ENCODE data around the gene HOMER2. TPM values are rescaled to one million over a fixed set of nuclear protein-coding genes. Genes with fewer than 3 reads are reported as not detected.

HOMER2 gene
- total and polyA plus RNA-seq, 9 of the 15 experiments (the other 6 are each of a cell fraction or from before 2014, with no cell fraction given) = 0.13 to 0.47 (median 0.29) TPM; not detected in 1

DNA sequence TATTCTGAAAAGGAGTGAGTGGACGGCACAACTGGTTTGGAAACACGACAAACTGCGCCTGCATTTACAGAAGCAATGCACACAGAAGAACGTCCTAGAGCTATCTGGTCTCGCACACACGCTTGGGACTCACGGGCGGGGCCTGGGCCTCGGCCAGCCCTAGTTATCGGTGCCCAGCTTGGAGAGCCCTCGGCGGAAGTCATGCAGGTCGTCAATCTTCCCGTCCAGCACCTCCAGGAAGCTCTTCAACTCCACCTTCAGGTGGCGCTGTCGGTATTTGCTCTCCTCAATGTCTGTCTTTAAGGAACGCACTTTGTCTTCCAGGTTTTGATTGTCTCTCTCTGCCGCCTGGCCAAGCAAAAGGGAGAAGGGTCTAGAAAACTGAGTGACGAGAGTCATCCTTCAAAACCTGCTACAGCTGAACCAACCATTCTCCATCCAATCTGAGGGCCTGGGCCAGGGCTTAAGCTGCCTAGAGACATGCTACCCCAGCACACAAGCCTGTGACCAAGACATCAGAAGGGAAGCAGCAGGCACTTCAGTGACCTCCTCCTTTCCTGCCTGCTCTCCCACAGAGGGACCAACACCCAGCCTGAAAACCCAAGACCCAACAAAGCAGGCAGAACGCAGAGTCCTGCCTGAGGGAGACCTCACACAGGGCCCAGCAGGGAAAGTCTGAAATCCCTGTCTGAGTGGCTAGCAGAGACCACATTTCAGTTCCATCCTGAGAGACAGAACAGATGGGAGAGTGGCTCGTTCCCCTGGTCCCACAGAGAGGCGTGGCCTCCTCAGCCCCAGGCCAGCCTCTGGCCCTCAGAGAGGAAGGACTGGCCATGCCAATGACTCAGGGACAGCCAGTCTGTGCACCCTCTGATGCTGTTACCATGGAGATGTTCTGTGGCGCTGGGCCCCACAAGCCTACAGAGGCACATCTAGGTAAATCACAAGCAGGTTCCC, 102.7 kb downstream of the HOMER2 start (continued):
- TF ChIP-seq, protein P1, sequence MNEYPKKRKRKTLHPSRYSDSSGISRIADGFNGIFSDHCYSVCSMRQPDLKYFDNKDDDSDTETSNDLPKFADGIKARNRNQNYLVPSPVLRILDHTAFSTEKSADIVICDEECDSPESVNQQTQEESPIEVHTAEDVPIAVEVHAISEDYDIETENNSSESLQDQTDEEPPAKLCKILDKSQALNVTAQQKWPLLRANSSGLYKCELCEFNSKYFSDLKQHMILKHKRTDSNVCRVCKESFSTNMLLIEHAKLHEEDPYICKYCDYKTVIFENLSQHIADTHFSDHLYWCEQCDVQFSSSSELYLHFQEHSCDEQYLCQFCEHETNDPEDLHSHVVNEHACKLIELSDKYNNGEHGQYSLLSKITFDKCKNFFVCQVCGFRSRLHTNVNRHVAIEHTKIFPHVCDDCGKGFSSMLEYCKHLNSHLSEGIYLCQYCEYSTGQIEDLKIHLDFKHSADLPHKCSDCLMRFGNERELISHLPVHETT (CRISPR knock-in tag; conservative IDR thresholded peaks at IDR 0.05 in 1 of 2, IDR thresholded peaks at IDR 0.05 in 1 of 2) = 0 out of 4 replicates have a peak, but pooled peaks of 1 of the 2 experiments have one; percentile 47
- TF ChIP-seq SP1 (CRISPR knock-in tag; IDR thresholded peaks at IDR 0.05) = peak; percentile 78; the same call in 1 of the 2 replicates
- TF ChIP-seq HMG20B (CRISPR knock-in tag; IDR thresholded peaks at IDR 0.05) = no peak
- no peak for TF ChIP-seq ZNF197 (CRISPR knock-in tag; IDR thresholded peaks at IDR 0.05; ENCODE audit: low read depth)
- TF ChIP-seq ZBTB7A (IDR thresholded peaks at IDR 0.05; ENCODE audit: borderline replicate concordance, control insufficient read depth, low read depth, low read length) = no peak; the same call in 1 of the 2 replicates
- peak; percentile 39 for TF ChIP-seq HNRNPLL (IDR thresholded peaks at IDR 0.05; ENCODE audit: low read depth, low read length, poor library complexity, severe bottlenecking)
- no peak for TF ChIP-seq PCBP1 (IDR thresholded peaks at IDR 0.05; ENCODE audit: low read depth, low read length, poor library complexity, severe bottlenecking)
- TF ChIP-seq ZNF589 (CRISPR knock-in tag; IDR thresholded peaks at IDR 0.05; ENCODE audit: low read depth) = no peak
- no peak for TF ChIP-seq MAFK (IDR thresholded peaks at IDR 0.05; ENCODE audit: low read length)
- TF ChIP-seq EHMT2 (IDR thresholded peaks at IDR 0.05) = peak; percentile 59; the same call in 1 of the 2 replicates
- peak; percentile 27 to 86; a peak in 1 of 4 replicates for TF ChIP-seq ARNT (IDR thresholded peaks at IDR 0.05)
- TF ChIP-seq, protein P2, sequence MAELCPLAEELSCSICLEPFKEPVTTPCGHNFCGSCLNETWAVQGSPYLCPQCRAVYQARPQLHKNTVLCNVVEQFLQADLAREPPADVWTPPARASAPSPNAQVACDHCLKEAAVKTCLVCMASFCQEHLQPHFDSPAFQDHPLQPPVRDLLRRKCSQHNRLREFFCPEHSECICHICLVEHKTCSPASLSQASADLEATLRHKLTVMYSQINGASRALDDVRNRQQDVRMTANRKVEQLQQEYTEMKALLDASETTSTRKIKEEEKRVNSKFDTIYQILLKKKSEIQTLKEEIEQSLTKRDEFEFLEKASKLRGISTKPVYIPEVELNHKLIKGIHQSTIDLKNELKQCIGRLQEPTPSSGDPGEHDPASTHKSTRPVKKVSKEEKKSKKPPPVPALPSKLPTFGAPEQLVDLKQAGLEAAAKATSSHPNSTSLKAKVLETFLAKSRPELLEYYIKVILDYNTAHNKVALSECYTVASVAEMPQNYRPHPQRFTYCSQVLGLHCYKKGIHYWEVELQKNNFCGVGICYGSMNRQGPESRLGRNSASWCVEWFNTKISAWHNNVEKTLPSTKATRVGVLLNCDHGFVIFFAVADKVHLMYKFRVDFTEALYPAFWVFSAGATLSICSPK (IDR thresholded peaks at IDR 0.05; ENCODE audit: borderline replicate concordance) = no peak
- TF ChIP-seq POLR2AphosphoS5 (IDR thresholded peaks at IDR 0.05; ENCODE audit: control insufficient read depth, insufficient read depth, low read depth, low read length) = peak; percentile 95
- no peak for TF ChIP-seq MCM7 (IDR thresholded peaks at IDR 0.05)
- TF ChIP-seq, protein P3, sequence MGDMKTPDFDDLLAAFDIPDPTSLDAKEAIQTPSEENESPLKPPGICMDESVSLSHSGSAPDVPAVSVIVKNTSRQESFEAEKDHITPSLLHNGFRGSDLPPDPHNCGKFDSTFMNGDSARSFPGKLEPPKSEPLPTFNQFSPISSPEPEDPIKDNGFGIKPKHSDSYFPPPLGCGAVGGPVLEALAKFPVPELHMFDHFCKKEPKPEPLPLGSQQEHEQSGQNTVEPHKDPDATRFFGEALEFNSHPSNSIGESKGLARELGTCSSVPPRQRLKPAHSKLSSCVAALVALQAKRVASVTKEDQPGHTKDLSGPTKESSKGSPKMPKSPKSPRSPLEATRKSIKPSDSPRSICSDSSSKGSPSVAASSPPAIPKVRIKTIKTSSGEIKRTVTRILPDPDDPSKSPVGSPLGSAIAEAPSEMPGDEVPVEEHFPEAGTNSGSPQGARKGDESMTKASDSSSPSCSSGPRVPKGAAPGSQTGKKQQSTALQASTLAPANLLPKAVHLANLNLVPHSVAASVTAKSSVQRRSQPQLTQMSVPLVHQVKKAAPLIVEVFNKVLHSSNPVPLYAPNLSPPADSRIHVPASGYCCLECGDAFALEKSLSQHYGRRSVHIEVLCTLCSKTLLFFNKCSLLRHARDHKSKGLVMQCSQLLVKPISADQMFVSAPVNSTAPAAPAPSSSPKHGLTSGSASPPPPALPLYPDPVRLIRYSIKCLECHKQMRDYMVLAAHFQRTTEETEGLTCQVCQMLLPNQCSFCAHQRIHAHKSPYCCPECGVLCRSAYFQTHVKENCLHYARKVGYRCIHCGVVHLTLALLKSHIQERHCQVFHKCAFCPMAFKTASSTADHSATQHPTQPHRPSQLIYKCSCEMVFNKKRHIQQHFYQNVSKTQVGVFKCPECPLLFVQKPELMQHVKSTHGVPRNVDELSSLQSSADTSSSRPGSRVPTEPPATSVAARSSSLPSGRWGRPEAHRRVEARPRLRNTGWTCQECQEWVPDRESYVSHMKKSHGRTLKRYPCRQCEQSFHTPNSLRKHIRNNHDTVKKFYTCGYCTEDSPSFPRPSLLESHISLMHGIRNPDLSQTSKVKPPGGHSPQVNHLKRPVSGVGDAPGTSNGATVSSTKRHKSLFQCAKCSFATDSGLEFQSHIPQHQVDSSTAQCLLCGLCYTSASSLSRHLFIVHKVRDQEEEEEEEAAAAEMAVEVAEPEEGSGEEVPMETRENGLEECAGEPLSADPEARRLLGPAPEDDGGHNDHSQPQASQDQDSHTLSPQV (IDR thresholded peaks at IDR 0.05) = peak; percentile 16; the same call in 1 of the 2 replicates
- TF ChIP-seq U2AF2 (optimal IDR thresholded peaks at IDR 0.05; ENCODE audit: low read depth, low read length) = no peak
- no peak for TF ChIP-seq KLF10 (CRISPR knock-in tag; IDR thresholded peaks at IDR 0.05)
- 0 out of 2 replicates have a peak, but pooled peaks have one; percentile 19 for TF ChIP-seq LARP7 (IDR thresholded peaks at IDR 0.05)
- TF ChIP-seq ZNF217 (CRISPR knock-in tag; IDR thresholded peaks at IDR 0.05) = no peak
- no peak for TF ChIP-seq KHSRP (IDR thresholded peaks at IDR 0.05)

Data from K562 (cell line).